Activated CD8-positive, alpha-beta T cell treated with anti-CD3 and anti-CD28 coated beads for 36 hours (primary cell): ENCODE data around the gene PCDHGC3. TPM values are rescaled to one million over a fixed set of nuclear protein-coding genes. Genes with fewer than 3 reads are reported as not detected.

Experiments
- ATAC-seq: fragments of 200-7000 bp; cut with Tn5 transposase; one replicate; pipeline ENCODE4 v1.10.0; 2021; ENCODE audit warnings: mild to moderate bottlenecking, moderate library complexity
- CTCF ChIA-PET: fragments of 350-600 bp; sonication (Branson Sonifier 250); formaldehyde crosslinking; loops from one replicate; lab custom pipeline; 2021; ENCODE audit warnings: antibody characterized with exemption; lab: Charles Lee
- POLR2A ChIA-PET: fragments of 350-600 bp; sonication (Branson Sonifier 250); formaldehyde crosslinking; loops from one replicate; lab custom pipeline; 2021; ENCODE audit warnings: antibody characterized with exemption; lab: Charles Lee
- DNase-seq: peaks from one replicate; pipeline ENCODE4 v3.0.0-alpha.2; 2020
- H3K27ac Mint-ChIP-seq: one replicate; pipeline ENCODE4 v1.8.0; 2021; ENCODE audit warnings: mild to moderate bottlenecking, mixed read lengths
- H3K27me3 Mint-ChIP-seq: one replicate; pipeline ENCODE4 v1.8.0; 2021; ENCODE audit warnings: mixed read lengths
- H3K36me3 Mint-ChIP-seq: one replicate; pipeline ENCODE4 v1.8.0; 2021; ENCODE audit warnings: low read depth, mixed read lengths
- H3K4me1 Mint-ChIP-seq: one replicate; pipeline ENCODE4 v1.8.0; 2021; ENCODE audit warnings: low read depth, mixed read lengths
- H3K4me3 Mint-ChIP-seq: one replicate; pipeline ENCODE4 v1.8.0; 2021; ENCODE audit warnings: mild to moderate bottlenecking, moderate library complexity, mixed read lengths
- H3K9me3 Mint-ChIP-seq: one replicate; pipeline ENCODE4 v1.8.0; 2021; ENCODE audit warnings: mixed read lengths
- intact Hi-C: fragments of 100-400 bp; cut with micrococcal nuclease; formaldehyde crosslinking; loops from one replicate; pipeline ENCODE4 v1.10.0; 2022
- total RNA-seq, 2 experiments: library from RNA; stranded (reverse); gene quantifications; one replicate each; pipeline ENCODE4 v1.2.3, GENCODE V29; 2021
- TF ChIP-seq, protein P1 (sequence below): fragments of 200-600 bp; IDR thresholded peaks from one replicate; pipeline ENCODE4 v1.8.0; 2022; ENCODE audit warnings: antibody characterized with exemption, mild to moderate bottlenecking

PCDHGC3 gene
- total RNA-seq, 2 experiments from 2014 or later: not detected

DNA sequence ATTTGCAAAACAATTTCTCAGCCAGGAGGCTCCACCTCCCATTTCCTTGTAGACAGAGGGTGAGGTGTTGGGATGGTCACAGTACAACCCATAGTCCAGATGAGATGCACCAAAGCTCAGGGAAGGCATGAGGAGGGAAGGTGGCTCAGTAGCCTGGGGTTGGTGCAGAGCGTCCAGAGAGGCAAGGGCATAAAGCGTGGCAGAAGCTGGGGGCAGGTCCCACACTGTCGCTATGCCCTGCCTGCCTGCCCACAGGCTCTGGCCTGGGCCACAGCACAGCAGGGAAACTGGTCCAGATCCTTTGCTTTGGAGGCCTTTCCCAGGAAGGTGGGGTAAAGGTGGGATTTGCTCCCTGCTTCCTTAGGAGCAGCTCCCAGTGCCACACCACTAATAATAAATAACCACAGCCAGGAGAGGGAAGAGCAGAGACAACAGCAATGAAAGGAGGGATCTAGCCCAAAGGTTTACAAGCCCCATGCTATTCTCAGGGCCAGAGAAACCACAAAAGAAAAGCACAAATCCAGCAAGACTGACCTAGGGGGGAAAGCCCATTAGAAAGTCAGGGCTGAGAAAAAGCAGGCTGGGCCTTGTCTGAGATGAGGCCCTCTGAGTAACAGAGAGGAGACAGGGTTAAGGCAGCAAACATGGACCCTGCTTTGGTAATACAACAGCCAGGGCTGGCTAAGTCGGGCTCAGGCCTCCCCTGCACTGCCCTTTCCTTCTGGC lies 40.3 kb downstream of the PCDHGC3 start:
- ChIA-PET POLR2A (interaction anchor here (0.5 to 0.9 kb wide), 2 partner anchors 101 to 191 kb away, joined by 3 read pairs; no protein-coding TSS in a partner anchor), CTCF (interaction anchor here (1.0 to 9.4 kb wide), 10 partner anchors 7 to 307 kb away, joined by 3 to 122 read pairs (median 8); partner anchors contain the start of genes PCDHB12, PCDHGA10, PCDHGA11 and PCDHGA12)
- TF ChIP-seq, protein P1, sequence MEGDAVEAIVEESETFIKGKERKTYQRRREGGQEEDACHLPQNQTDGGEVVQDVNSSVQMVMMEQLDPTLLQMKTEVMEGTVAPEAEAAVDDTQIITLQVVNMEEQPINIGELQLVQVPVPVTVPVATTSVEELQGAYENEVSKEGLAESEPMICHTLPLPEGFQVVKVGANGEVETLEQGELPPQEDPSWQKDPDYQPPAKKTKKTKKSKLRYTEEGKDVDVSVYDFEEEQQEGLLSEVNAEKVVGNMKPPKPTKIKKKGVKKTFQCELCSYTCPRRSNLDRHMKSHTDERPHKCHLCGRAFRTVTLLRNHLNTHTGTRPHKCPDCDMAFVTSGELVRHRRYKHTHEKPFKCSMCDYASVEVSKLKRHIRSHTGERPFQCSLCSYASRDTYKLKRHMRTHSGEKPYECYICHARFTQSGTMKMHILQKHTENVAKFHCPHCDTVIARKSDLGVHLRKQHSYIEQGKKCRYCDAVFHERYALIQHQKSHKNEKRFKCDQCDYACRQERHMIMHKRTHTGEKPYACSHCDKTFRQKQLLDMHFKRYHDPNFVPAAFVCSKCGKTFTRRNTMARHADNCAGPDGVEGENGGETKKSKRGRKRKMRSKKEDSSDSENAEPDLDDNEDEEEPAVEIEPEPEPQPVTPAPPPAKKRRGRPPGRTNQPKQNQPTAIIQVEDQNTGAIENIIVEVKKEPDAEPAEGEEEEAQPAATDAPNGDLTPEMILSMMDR: no peak
- peak overlapping the region; percentile 5 for H3K27ac Mint-ChIP-seq
- H3K27me3 Mint-ChIP-seq: no peaks in the 10 kb centered on the region
- no peak overlapping the region for H3K4me3 Mint-ChIP-seq
- ATAC-seq: no peak
- no peaks in the 10 kb centered on the region for H3K9me3 Mint-ChIP-seq
- intact Hi-C loops: loop anchor here (10.0 kb wide), 1 partner anchor 191 kb away; the partner anchor contains the start of gene TAF7
- DNase-seq: no peak
- H3K4me1 Mint-ChIP-seq: peaks cover 39% of the 10 kb centered on the region
- H3K36me3 Mint-ChIP-seq: peaks cover 57% of the 10 kb centered on the region

DNA sequence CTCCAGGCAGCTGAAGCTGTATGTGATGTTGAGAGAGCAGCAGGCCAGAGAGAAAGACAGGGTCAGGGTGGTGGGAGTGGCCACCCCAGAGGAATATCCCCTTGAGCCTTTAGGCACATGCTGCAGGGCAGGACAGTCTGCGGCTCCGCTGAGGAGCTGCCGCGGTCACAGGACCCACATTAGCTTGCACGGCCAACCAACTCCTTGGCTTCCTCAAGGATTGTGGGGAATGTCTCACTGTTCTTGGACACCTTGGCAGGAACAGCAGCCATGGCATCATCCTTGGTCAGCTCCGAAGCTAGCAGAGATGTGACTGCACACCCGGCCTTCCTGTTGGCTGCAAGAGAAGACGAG lies 40.9 kb downstream of the PCDHGC3 start:
- DNase-seq (no peak), ATAC-seq (no peak)
- no peak overlapping the region for H3K27ac Mint-ChIP-seq
- H3K4me3 Mint-ChIP-seq: no peak overlapping the region
- peaks cover 45% of the 10 kb centered on the region for H3K4me1 Mint-ChIP-seq
- ChIA-PET POLR2A (no interaction called here), CTCF (interaction anchor here (1.5 to 2.2 kb wide), 3 partner anchors 41 to 86 kb away, joined by 7 to 9 read pairs (median 9); partner anchors contain the start of gene PCDHGA12)
- intact Hi-C loops: loop anchor here (10.0 kb wide), 1 partner anchor 192 kb away; the partner anchor contains the start of gene TAF7
- no peaks in the 10 kb centered on the region for H3K27me3 Mint-ChIP-seq
- TF ChIP-seq, protein P1: no peak
- no peaks in the 10 kb centered on the region for H3K9me3 Mint-ChIP-seq
- H3K36me3 Mint-ChIP-seq: peaks cover 63% of the 10 kb centered on the region

DNA sequence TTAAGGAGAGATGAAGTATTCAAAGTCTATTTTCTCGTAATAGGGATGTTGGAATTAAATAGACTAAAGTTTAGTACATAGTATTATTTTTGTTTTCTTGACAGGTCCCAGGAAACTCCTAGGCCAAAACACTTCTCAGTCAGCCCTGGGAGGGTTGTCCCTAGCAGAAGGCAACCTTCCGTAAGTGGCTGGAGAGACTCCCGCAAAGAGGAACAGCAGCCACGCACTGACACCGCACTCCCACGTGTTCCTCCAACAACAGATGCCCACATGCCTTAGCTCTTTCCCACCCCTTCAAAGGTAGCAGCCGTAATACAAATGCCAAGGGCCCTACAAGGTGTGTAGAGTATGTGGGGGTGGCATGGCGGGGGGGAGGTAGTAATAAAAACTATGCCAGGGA lies 41.5 kb downstream of the PCDHGC3 start:
- TF ChIP-seq, protein P1: no peak
- CTCF ChIA-PET: interaction anchor here (1.5 to 2.2 kb wide), 2 partner anchors 40 to 47 kb away, joined by 7 to 9 read pairs; no protein-coding TSS in a partner anchor

DNA sequence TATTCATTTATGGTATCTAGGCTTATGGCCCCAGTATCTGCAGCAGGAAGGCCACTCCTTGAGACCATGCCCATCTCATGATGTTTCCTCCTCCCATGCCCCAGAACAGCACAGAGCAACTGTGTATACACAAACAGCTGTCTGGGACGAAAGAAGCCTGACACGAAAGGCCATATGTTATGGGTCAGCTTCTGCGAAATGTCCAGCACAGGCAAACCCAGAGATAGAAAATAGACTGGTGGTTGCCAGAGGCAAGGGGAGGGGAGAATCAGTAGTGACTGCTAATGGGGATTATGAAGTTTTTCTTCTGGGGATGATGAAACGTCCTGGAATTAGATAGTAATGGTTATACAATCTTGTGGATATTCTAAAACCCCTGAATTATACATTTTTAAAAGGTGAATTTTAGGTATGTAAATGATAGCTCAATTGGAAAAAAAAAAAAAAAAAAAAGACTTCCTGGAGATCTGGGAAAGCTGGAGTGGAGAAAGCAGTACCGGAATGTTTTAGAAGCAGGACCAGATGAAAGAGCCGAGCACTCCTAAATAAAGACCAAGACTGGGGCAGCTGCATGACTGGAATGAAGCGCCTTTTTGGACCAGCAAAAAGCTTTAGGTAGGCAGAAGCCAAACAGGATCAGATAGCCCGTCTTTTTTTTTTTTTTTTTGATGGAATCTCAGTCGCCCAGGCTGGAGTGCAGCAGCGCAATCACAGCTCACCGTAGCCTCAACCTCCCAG lies 42.3 kb downstream of the PCDHGC3 start:
- H3K4me3 Mint-ChIP-seq: no peak overlapping the region
- POLR2A ChIA-PET: no interaction called here
- no peaks in the 10 kb centered on the region for H3K27me3 Mint-ChIP-seq
- intact Hi-C loops: loop anchor here (10.0 kb wide), 1 partner anchor 193 kb away; the partner anchor contains the start of gene TAF7
- ATAC-seq: no peak
- TF ChIP-seq, protein P1: no peak
- no peak for DNase-seq
- peaks cover 51% of the 10 kb centered on the region for H3K4me1 Mint-ChIP-seq
- CTCF ChIA-PET: interaction anchor here (1.0 to 2.2 kb wide), 3 partner anchors 40 to 88 kb away, joined by 5 to 9 read pairs (median 7); partner anchors contain the start of gene PCDHGA12
- no peaks in the 10 kb centered on the region for H3K9me3 Mint-ChIP-seq
- H3K36me3 Mint-ChIP-seq: peaks cover 69% of the 10 kb centered on the region
- no peak overlapping the region for H3K27ac Mint-ChIP-seq

More for the DNA sequence above, 41.5 kb downstream of the PCDHGC3 start:
- no peak for DNase-seq
- no peaks in the 10 kb centered on the region for H3K27me3 Mint-ChIP-seq
- H3K4me1 Mint-ChIP-seq: peaks cover 51% of the 10 kb centered on the region
- no peak overlapping the region for H3K27ac Mint-ChIP-seq
- intact Hi-C loops: loop anchor here (10.0 kb wide), 1 partner anchor 193 kb away; the partner anchor contains the start of gene TAF7
- POLR2A ChIA-PET: no interaction called here
- no peak overlapping the region for H3K4me3 Mint-ChIP-seq
- H3K9me3 Mint-ChIP-seq: no peaks in the 10 kb centered on the region
- peaks cover 68% of the 10 kb centered on the region for H3K36me3 Mint-ChIP-seq
- no peak for ATAC-seq
